A549 (cell line): ENCODE results near the gene STAB2. TPM values are rescaled to one million over a fixed set of nuclear protein-coding genes. Genes with fewer than 3 reads are reported as not detected.

ENCODE experiments used
- ATAC-seq, 2 experiments: fragments of 200-7000 bp in 1 of 2; fragments of >200 bp in 1 of 2; cut with Nextera tagmentation in 1 of 2; cut with Tn5 transposase in 1 of 2; 3 replicates each; pipeline versions ENCODE4 v1.8.0 to v1.9.1; 2018 to 2020; ENCODE audit warnings: mild to moderate bottlenecking in 1 of 2, moderate library complexity in 1 of 2
- CTCF ChIA-PET: fragments of 300-600 bp; sonication (Branson Sonifier 250); formaldehyde crosslinking; extraction: SDS; loops from one replicate; lab custom pipeline; 2021; ENCODE audit warnings: antibody characterized with exemption, inconsistent platforms; lab: Yijun Ruan, JAX
- POLR2A ChIA-PET: fragments of 350-600 bp; formaldehyde crosslinking; extraction: SDS; loops from one replicate; lab custom pipeline; 2021; ENCODE audit warnings: antibody characterized with exemption, inconsistent platforms; lab: Yijun Ruan, JAX
- DNase-seq, 2 experiments: peaks; one replicate each; pipeline versions ENCODE4 v3.0.0 to v3.0.0-alpha.2; 2011 to 2016; ENCODE audit warnings: low read depth in 1 of 2, low spot score in 1 of 2
- FAIRE-seq: peaks from 2 replicates; lab custom pipeline; 2011; peaks lifted over from hg19 to GRCh38; lab: Jason Lieb, UNC
- H3K27ac ChIP-seq, 2 experiments: fragments of >200 bp; sonication (Bioruptor Twin); formaldehyde crosslinking; 3 replicates each; pipeline ENCODE4 v1.5.1; 2016 to 2017
- H3K4me1 ChIP-seq: fragments of >200 bp; sonication (Bioruptor Twin); formaldehyde crosslinking; 3 replicates; pipeline ENCODE4 v1.6.1; 2016
- H3K4me2 ChIP-seq: fragments of >200 bp; sonication (Bioruptor Twin); formaldehyde crosslinking; 3 replicates; pipeline ENCODE4 v1.6.1; 2016
- H3K4me3 ChIP-seq: fragments of >200 bp; sonication (Bioruptor Twin); formaldehyde crosslinking; 3 replicates; pipeline ENCODE4 v1.5.1; 2016
- H3K9me3 ChIP-seq: fragments of >200 bp; sonication (Bioruptor Twin); formaldehyde crosslinking; 3 replicates; pipeline ENCODE4 v1.6.1; 2016
- BHLHE40 ChIP-seq: IDR thresholded peaks from 2 replicates; pipeline ENCODE4 v1.6.1; 2012; ENCODE audit warnings: low read depth, low read length, inconsistent platforms
- CBX2 ChIP-seq: fragments of 200-600 bp; sonication (generic); IDR thresholded peaks from 2 replicates; pipeline ENCODE4 v1.6.1; 2016; ENCODE audit warnings: low read depth, mild to moderate bottlenecking, borderline replicate concordance
- EHF ChIP-seq: fragments of 250-450 bp; sonication (Bioruptor Pico); IDR thresholded peaks from 2 replicates; pipeline ENCODE4 v1.5.0; 2020; ENCODE audit warnings: mild to moderate bottlenecking
- EHMT2 ChIP-seq: fragments of 200-600 bp; sonication (generic); IDR thresholded peaks from 2 replicates; pipeline ENCODE4 v1.6.1; 2016; ENCODE audit warnings: antibody characterized with exemption, low read depth, mild to moderate bottlenecking, moderate library complexity
- ELK1 ChIP-seq: fragments of 150-350 bp; IDR thresholded peaks from 2 replicates; pipeline ENCODE4 v1.6.1; 2014; ENCODE audit warnings: low read depth, mild to moderate bottlenecking, low read length
- FOSL2 ChIP-seq, 2 experiments: fragments of 450-650 bp in 1 of 2; fragments of >200 bp in 1 of 2; sonication (Bioruptor Twin) in 1 of 2; formaldehyde crosslinking; IDR thresholded peaks; 2 replicates each; pipeline versions ENCODE4 v1.5.0 to v1.6.1; 2016 to 2020; ENCODE audit warnings: mild to moderate bottlenecking in 1 of 2, moderate library complexity in 1 of 2
- FOXS1 ChIP-seq: fragments of 250-450 bp; sonication (Bioruptor Pico); IDR thresholded peaks from 2 replicates; pipeline ENCODE4 v1.5.0; 2020; ENCODE audit warnings: mild to moderate bottlenecking, moderate library complexity
- GATA3 ChIP-seq: IDR thresholded peaks from 2 replicates; pipeline ENCODE4 v1.6.1; 2012; ENCODE audit warnings: borderline replicate concordance
- HEYL ChIP-seq: fragments of 250-450 bp; sonication (Bioruptor Pico); IDR thresholded peaks from 2 replicates; pipeline ENCODE4 v1.8.0; 2021; ENCODE audit warnings: mild to moderate bottlenecking, moderate library complexity
- HOXA7 ChIP-seq: fragments of 250-450 bp; sonication (Bioruptor Pico); IDR thresholded peaks from 2 replicates; pipeline ENCODE4 v1.5.0; 2020; ENCODE audit warnings: mild to moderate bottlenecking, moderate library complexity
- JUN ChIP-seq, 2 experiments: fragments of >200 bp; sonication (Bioruptor Twin); formaldehyde crosslinking; IDR thresholded peaks; 2 replicates in 1 of 2; 3 replicates in 1 of 2; pipeline ENCODE4 v1.6.1; 2016 to 2017
- JUNB ChIP-seq: fragments of >200 bp; sonication (Bioruptor Twin); formaldehyde crosslinking; IDR thresholded peaks from 2 replicates; pipeline ENCODE4 v1.6.1; 2016
- KDM1A ChIP-seq: fragments of 200-600 bp; sonication (generic); IDR thresholded peaks from 2 replicates; pipeline ENCODE4 v1.6.1; 2016; ENCODE audit warnings: low read depth, mild to moderate bottlenecking
- KDM5A ChIP-seq: fragments of 200-600 bp; sonication (generic); IDR thresholded peaks from 2 replicates; pipeline ENCODE4 v1.6.1; 2016; ENCODE audit warnings: antibody characterized with exemption, mild to moderate bottlenecking
- MAFK ChIP-seq: fragments of 450-650 bp; IDR thresholded peaks from 2 replicates; pipeline ENCODE4 v1.6.1; 2014; ENCODE audit not compliant: partially characterized antibody
- NFE2L2 ChIP-seq: fragments of 150-350 bp; conservative IDR thresholded peaks from 2 replicates; pipeline ENCODE4 v1.6.1; 2014; ENCODE audit warnings: low read length
- NPAS2 ChIP-seq: fragments of 250-450 bp; sonication (Bioruptor Pico); IDR thresholded peaks from 2 replicates; pipeline ENCODE4 v1.8.0; 2022; ENCODE audit warnings: mild to moderate bottlenecking, moderate library complexity, borderline replicate concordance
- NR3C1 ChIP-seq: fragments of >200 bp; sonication (Bioruptor Twin); formaldehyde crosslinking; IDR thresholded peaks from 3 replicates; pipeline ENCODE4 v1.6.1; 2017
- PHF8 ChIP-seq: fragments of 200-600 bp; sonication (generic); IDR thresholded peaks from 2 replicates; pipeline ENCODE4 v1.6.1; 2016; ENCODE audit warnings: low read depth, mild to moderate bottlenecking, antibody characterized with exemption, moderate library complexity, borderline replicate concordance
- POLR2AphosphoS2 ChIP-seq: conservative IDR thresholded peaks from 2 replicates; pipeline ENCODE4 v1.6.1; 2012; ENCODE audit warnings: low read length, improper control_type of control experiment, inconsistent platforms
- RARB ChIP-seq: fragments of 250-450 bp; sonication (Bioruptor Pico); IDR thresholded peaks from 2 replicates; pipeline ENCODE4 v1.8.0; 2021; ENCODE audit warnings: mild to moderate bottlenecking, moderate library complexity
- RCOR1 ChIP-seq: fragments of 150-350 bp; IDR thresholded peaks from 2 replicates; pipeline ENCODE4 v1.6.1; 2014; ENCODE audit warnings: antibody characterized with exemption, low read length, low read depth
- REST ChIP-seq: fragments of 200-600 bp; sonication (generic); IDR thresholded peaks from 2 replicates; pipeline ENCODE4 v1.6.1; 2016; ENCODE audit warnings: antibody characterized with exemption, mild to moderate bottlenecking, moderate library complexity
- SREBF2 ChIP-seq: fragments of 450-650 bp; IDR thresholded peaks from 2 replicates; pipeline ENCODE4 v1.6.1; 2014; ENCODE audit warnings: mild to moderate bottlenecking, moderate library complexity
- TFCP2L1 ChIP-seq: fragments of 250-450 bp; sonication (Bioruptor Pico); IDR thresholded peaks from 2 replicates; pipeline ENCODE4 v1.5.0; 2021; ENCODE audit warnings: mild to moderate bottlenecking
- TP53 ChIP-seq: fragments of 250-450 bp; sonication (Bioruptor Pico); IDR thresholded peaks from 2 replicates; pipeline ENCODE4 v1.5.0; 2021; ENCODE audit warnings: mild to moderate bottlenecking, moderate library complexity
- ZC3H11A ChIP-seq: fragments of 450-650 bp; IDR thresholded peaks from 2 replicates; pipeline ENCODE4 v1.6.1; 2014; ENCODE audit warnings: antibody characterized with exemption, mild to moderate bottlenecking
- ZFP36 ChIP-seq: fragments of 450-650 bp; IDR thresholded peaks from 2 replicates; pipeline ENCODE4 v1.6.1; 2014; ENCODE audit warnings: borderline replicate concordance; ENCODE audit not compliant: partially characterized antibody
- ZSCAN20 ChIP-seq: fragments of 250-450 bp; sonication (Bioruptor Pico); IDR thresholded peaks from 2 replicates; pipeline ENCODE4 v1.8.0; 2022; ENCODE audit warnings: mild to moderate bottlenecking, moderate library complexity
- WGBS: methylation state at CpG from one replicate; pipeline ENCODE4 v1.1.6; 2017; ENCODE audit errors: missing lambda C conversion rate; 5-methylcytosine and 5-hydroxymethylcytosine counted together
- polyA plus RNA-seq, 4 experiments: library from polyadenylated mRNA; depleted of rRNA in 3 of 4; stranded (reverse); fragments of >200 nt; fragmentation: RNase III in 1 of 4; extraction: RNeasy Plus Mini Kit Qiagen cat#74134 plus additional on column Dnase treatment in 1 of 4; gene quantifications; 2 replicates in 3 of 4; 3 replicates in 1 of 4; pipeline ENCODE4 v1.2.3, GENCODE V29; 2011 to 2017
- TF ChIP-seq, protein P1 (sequence below): IDR thresholded peaks from 2 replicates; pipeline ENCODE4 v1.6.1; 2012
- TF ChIP-seq, protein P2 (sequence below): fragments of 450-650 bp; IDR thresholded peaks from 2 replicates; pipeline ENCODE4 v1.6.1; 2014; ENCODE audit warnings: antibody characterized with exemption
- TF ChIP-seq, protein P3 (sequence below): fragments of 250-450 bp; sonication (Bioruptor Pico); IDR thresholded peaks from 2 replicates; pipeline ENCODE4 v1.5.0; 2020; ENCODE audit warnings: low read depth, mild to moderate bottlenecking, moderate library complexity
- TF ChIP-seq, protein P4 (sequence below): fragments of 250-450 bp; sonication (Bioruptor Pico); IDR thresholded peaks from 2 replicates; pipeline ENCODE4 v1.5.0; 2021; ENCODE audit warnings: mild to moderate bottlenecking, moderate library complexity, borderline replicate concordance

Gene STAB2
- polyA plus RNA-seq, 2 of the 4 experiments (the other 2 are of a cell fraction): not detected

DNA sequence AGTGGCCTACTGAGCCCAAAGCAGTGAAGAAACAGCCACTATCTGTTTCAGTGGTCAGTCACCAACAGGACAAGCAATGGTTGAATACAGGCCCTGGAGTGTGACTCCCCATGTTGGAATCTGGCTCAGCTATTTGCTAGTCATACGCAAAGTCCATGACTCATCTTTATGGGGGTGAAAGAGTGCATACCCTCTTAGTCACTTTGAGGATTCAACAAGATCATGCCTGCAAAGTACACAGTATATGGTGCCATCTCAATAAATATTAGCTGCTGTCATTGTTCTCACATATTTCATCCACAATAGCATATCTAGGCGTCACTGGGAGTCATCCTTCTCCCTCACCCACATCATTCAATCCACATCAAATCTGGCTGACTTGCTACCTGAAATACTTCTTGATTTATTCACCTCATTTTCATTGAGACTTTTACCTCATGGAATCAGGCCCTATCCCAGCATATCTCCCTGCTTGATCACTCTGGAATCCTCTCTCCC, 26.4 kb upstream of the STAB2 start:
- Histone ChIP-seq H3K4me3 (peak overlapping the region; percentile 15; the same call in 1 of the 3 replicates), H3K27ac (peak overlapping the region; percentile 87 to 89), H3K4me1 (peaks cover 22% of the 10 kb centered on the region), H3K4me2 (peak overlapping the region; percentile 72), H3K9me3 (peaks cover 55% of the 10 kb centered on the region)
- 0% methylated on average over 2 of the region's 2 CpGs for WGBS
- DNase-seq (peak; percentile 89 to 99), ATAC-seq (peak; percentile 96 to 98), FAIRE-seq (peak; percentile 99)
- ChIA-PET CTCF (interaction anchor here (0.6 to 3.9 kb wide), 6 partner anchors 11 to 1083 kb away, joined by 3 to 37 read pairs (median 4); no protein-coding TSS in a partner anchor), POLR2A (interaction anchor here (0.8 to 1.0 kb wide), 2 partner anchors 18 to 298 kb away, joined by 3 read pairs; no protein-coding TSS in a partner anchor)
- no peak for TF ChIP-seq NPAS2 (CRISPR knock-in tag)
- no peak for TF ChIP-seq CBX2
- TF ChIP-seq FOXS1 (CRISPR knock-in tag): peak; percentile 94
- TF ChIP-seq ZFP36: peak; percentile 71
- TF ChIP-seq JUN (IDR thresholded peaks at IDR 0.05): peak; percentile 97 to 98
- TF ChIP-seq HEYL: no peak
- TF ChIP-seq NR3C1: no peak
- peak; percentile 96 for TF ChIP-seq MAFK
- peak; percentile 99 for TF ChIP-seq GATA3
- peak; percentile 100 for TF ChIP-seq JUNB
- no peak for TF ChIP-seq REST
- TF ChIP-seq, protein P1, sequence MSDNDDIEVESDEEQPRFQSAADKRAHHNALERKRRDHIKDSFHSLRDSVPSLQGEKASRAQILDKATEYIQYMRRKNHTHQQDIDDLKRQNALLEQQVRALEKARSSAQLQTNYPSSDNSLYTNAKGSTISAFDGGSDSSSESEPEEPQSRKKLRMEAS: peak; percentile 95
- no peak for TF ChIP-seq POLR2AphosphoS2
- peak; percentile 100 for TF ChIP-seq FOSL2 (IDR thresholded peaks at IDR 0.05)
- TF ChIP-seq FOSL2 (CRISPR knock-in tag; IDR thresholded peaks at IDR 0.05): peak; percentile 100
- TF ChIP-seq SREBF2: no peak
- TF ChIP-seq KDM1A: no peak
- no peak for TF ChIP-seq ELK1
- TF ChIP-seq HOXA7 (CRISPR knock-in tag): peak; percentile 78; the same call in 1 of the 2 replicates
- TF ChIP-seq, protein P2, sequence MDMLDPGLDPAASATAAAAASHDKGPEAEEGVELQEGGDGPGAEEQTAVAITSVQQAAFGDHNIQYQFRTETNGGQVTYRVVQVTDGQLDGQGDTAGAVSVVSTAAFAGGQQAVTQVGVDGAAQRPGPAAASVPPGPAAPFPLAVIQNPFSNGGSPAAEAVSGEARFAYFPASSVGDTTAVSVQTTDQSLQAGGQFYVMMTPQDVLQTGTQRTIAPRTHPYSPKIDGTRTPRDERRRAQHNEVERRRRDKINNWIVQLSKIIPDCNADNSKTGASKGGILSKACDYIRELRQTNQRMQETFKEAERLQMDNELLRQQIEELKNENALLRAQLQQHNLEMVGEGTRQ: no peak
- TF ChIP-seq, protein P3, sequence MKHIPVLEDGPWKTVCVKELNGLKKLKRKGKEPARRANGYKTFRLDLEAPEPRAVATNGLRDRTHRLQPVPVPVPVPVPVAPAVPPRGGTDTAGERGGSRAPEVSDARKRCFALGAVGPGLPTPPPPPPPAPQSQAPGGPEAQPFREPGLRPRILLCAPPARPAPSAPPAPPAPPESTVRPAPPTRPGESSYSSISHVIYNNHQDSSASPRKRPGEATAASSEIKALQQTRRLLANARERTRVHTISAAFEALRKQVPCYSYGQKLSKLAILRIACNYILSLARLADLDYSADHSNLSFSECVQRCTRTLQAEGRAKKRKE: peak; percentile 92; the same call in 1 of the 2 replicates
- TF ChIP-seq EHMT2: no peak
- TF ChIP-seq PHF8: no peak
- no peak for TF ChIP-seq TP53
- no peak for TF ChIP-seq TFCP2L1 (CRISPR knock-in tag)
- peak; percentile 84 for TF ChIP-seq NFE2L2
- TF ChIP-seq EHF (CRISPR knock-in tag): no peak
- peak; percentile 95 for TF ChIP-seq RARB (CRISPR knock-in tag)
- no peak for TF ChIP-seq KDM5A
- TF ChIP-seq, protein P4, sequence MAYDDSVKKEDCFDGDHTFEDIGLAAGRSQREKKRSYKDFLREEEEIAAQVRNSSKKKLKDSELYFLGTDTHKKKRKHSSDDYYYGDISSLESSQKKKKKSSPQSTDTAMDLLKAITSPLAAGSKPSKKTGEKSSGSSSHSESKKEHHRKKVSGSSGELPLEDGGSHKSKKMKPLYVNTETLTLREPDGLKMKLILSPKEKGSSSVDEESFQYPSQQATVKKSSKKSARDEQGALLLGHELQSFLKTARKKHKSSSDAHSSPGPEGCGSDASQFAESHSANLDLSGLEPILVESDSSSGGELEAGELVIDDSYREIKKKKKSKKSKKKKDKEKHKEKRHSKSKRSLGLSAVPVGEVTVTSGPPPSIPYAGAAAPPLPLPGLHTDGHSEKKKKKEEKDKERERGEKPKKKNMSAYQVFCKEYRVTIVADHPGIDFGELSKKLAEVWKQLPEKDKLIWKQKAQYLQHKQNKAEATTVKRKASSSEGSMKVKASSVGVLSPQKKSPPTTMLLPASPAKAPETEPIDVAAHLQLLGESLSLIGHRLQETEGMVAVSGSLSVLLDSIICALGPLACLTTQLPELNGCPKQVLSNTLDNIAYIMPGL (CRISPR knock-in tag): no peak
- no peak; the same call in 1 of the 2 replicates for TF ChIP-seq RCOR1
- TF ChIP-seq ZSCAN20 (CRISPR knock-in tag): no peak; the same call in 1 of the 2 replicates
- no peak for TF ChIP-seq ZC3H11A
- TF ChIP-seq BHLHE40: 0 out of 2 replicates have a peak, but pooled peaks have one; percentile 3
